Thyroid gland (tissue), 4 donors: ENCODE measurements around the gene SLC17A8. TPM values are rescaled to one million over a fixed set of nuclear protein-coding genes. Genes with fewer than 3 reads are reported as not detected.

Source experiments
- DNase-seq, 2 donors: peaks; one replicate each; pipeline ENCODE4 v3.0.0-alpha.2; 2019
- H3K27ac ChIP-seq, 3 donors: fragments of 200-600 bp; sonication (generic); 1 replicate in 2 of 3; 2 replicates in 1 of 3; pipeline ENCODE4 v1.5.1; 2016 to 2019; ENCODE audit warnings: mild to moderate bottlenecking in 1 of 3, moderate library complexity in 1 of 3
- H3K27me3 ChIP-seq: fragments of 200-600 bp; sonication (generic); one replicate; pipeline ENCODE4 v1.5.1; 2019
- H3K36me3 ChIP-seq, 2 donors: fragments of 200-600 bp; sonication (generic); one replicate each; pipeline ENCODE4 v1.5.1; 2016 to 2019
- H3K4me1 ChIP-seq, 2 donors: fragments of 200-600 bp; sonication (generic); one replicate each; pipeline ENCODE4 v1.5.1; 2017 to 2019
- H3K4me3 ChIP-seq, 3 donors: fragments of 200-600 bp; sonication (generic); replicated peaks in 1 of 3; 1 replicate in 2 of 3; 2 replicates in 1 of 3; pipeline ENCODE4 v1.5.1; 2016; ENCODE audit warnings: mild to moderate bottlenecking in 1 of 3
- H3K9me3 ChIP-seq: fragments of 200-600 bp; sonication (generic); one replicate; pipeline ENCODE4 v1.5.1; 2017
- CTCF ChIP-seq, 6 experiments: fragments of 200-600 bp in 3 of 6; fragments of 450-650 bp in 3 of 6; sonication (generic) in 3 of 6; IDR thresholded peaks; one replicate each; pipeline ENCODE4 v1.5.1; 2016 to 2019; ENCODE audit warnings: antibody characterized with exemption in 6 of 6, mild to moderate bottlenecking in 2 of 6, inconsistent platforms in 1 of 6, moderate library complexity in 1 of 6
- POLR2A ChIP-seq, 2 donors: fragments of 450-650 bp; IDR thresholded peaks; one replicate each; pipeline ENCODE4 v1.6.1; 2017; ENCODE audit warnings: antibody characterized with exemption in 2 of 2, mild to moderate bottlenecking in 2 of 2, moderate library complexity in 1 of 2
- WGBS, 2 donors: methylation state at CpG; one replicate each; pipeline ENCODE4 v1.1.5; 2017; 5-methylcytosine and 5-hydroxymethylcytosine counted together
- intact Hi-C: fragments of 100-400 bp; cut with DNase I; formaldehyde crosslinking; loops from one replicate; pipeline ENCODE4 v1.15.1; 2023
- total RNA-seq, 4 donors: library from RNA; depleted of rRNA; stranded (reverse); fragments of >200 nt; gene quantifications; one replicate each; pipeline ENCODE4 v1.2.3, GENCODE V29; 2016

The SLC17A8 gene
- total RNA-seq, 4 donors from 2014 or later: not detected

DNA sequence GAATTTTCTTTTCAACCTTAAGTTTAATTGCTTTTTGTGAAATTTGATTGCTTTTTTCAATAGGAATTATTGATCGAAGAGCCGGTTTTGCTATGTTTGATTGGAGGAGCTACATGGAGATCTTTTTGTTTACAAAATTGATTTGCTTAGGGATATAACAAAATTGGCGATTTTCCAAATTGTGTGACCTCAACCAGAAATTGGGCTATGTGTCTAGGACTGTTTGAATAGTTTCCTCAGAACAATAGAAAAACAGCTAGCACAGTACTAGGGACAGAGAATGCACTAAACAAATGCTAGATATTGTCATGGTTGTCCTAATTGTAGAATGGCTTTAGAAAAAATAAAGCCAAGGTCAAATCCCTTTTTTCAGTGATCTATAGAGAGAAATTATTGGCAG, 2.4 kb downstream of the SLC17A8 start:
- H3K36me3 ChIP-seq: no peaks in the 10 kb centered on the region
- no peaks in the 10 kb centered on the region for H3K27me3 ChIP-seq
- TF ChIP-seq POLR2A (IDR thresholded peaks at IDR 0.05) (no peak), CTCF (IDR thresholded peaks at IDR 0.05) (no peak)
- 68 to 74% methylated on average over 3 of the region's 3 CpGs for WGBS, 2 donors
- intact Hi-C loops: no loop called here
- H3K27ac ChIP-seq: no peak overlapping the region
- DNase-seq: no peak
- no peaks in the 10 kb centered on the region for H3K4me1 ChIP-seq
- no peaks in the 10 kb centered on the region for H3K9me3 ChIP-seq
- H3K4me3 ChIP-seq: no peak overlapping the region

DNA sequence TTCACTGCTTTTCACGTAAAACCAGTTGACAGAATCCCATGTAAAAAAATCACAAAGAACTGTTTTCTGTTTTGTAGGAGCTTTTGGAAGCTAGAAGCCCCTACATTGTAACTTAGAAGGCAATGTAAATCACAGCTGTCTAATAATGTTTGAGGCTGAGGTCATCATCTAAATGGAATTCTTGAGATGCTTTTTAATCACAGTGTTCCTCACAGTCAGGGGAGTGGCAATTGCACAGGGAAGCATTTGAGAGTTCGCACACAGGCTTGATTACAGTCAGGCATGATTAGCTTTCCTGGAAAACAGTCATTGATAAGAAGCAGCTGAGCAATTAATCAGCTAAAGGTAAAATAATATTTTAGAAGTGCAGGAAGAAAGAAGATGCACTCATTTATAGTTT, 2.9 kb downstream of the SLC17A8 start:
- DNase-seq: no peak
- no peak for TF ChIP-seq POLR2A (IDR thresholded peaks at IDR 0.05)
- no peak for TF ChIP-seq CTCF (IDR thresholded peaks at IDR 0.05)
- intact Hi-C loops: no loop called here
- Histone ChIP-seq H3K9me3 (no peaks in the 10 kb centered on the region), H3K4me1 (no peaks in the 10 kb centered on the region), H3K36me3 (no peaks in the 10 kb centered on the region), H3K27me3 (no peaks in the 10 kb centered on the region), H3K27ac (no peak overlapping the region), H3K4me3 (no peak overlapping the region)
- WGBS, 2 donors: 65 to 79% methylated on average over 2 of the region's 2 CpGs

DNA sequence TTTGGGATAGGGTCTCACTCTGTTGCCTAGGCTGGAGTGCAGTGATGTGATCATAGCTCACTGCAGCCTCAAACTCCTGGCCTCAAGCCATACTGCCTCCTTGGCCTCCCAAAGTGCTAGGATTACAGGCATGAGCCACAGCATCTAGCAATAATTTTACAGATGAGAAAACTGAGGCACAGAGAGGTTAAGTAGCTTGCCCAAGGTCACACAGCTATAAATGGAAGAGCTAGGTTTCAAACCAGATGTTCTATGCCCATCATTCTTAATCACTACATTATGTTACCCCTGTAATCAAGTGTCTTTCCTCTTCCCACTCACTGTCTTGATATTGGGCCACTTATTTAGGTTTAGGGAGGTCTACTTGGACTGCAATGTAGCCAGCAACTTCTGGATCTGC, 3.6 kb downstream of the SLC17A8 start:
- Histone ChIP-seq H3K27me3 (no peaks in the 10 kb centered on the region), H3K36me3 (no peaks in the 10 kb centered on the region)

GRCh38 chr12:100364324-100364723, 7.5 kb downstream of the SLC17A8 start:
- Histone ChIP-seq H3K27ac (no peak overlapping the region), H3K36me3 (no peaks in the 10 kb centered on the region), H3K4me3 (no peak overlapping the region), H3K4me1 (no peaks in the 10 kb centered on the region), H3K27me3 (no peaks in the 10 kb centered on the region), H3K9me3 (no peaks in the 10 kb centered on the region)
- intact Hi-C loops: no loop called here
- 74 to 92% methylated on average over 3 to 4 of the region's 4 CpGs for WGBS, 2 donors
- TF ChIP-seq POLR2A (IDR thresholded peaks at IDR 0.05): no peak
- no peak for TF ChIP-seq CTCF (IDR thresholded peaks at IDR 0.05)
- DNase-seq: no peak

More for the DNA sequence above, 3.6 kb downstream of the SLC17A8 start:
- Histone ChIP-seq H3K27ac (no peak overlapping the region), H3K4me3 (no peak overlapping the region), H3K9me3 (no peaks in the 10 kb centered on the region), H3K4me1 (no peaks in the 10 kb centered on the region)
- TF ChIP-seq POLR2A (IDR thresholded peaks at IDR 0.05) (no peak), CTCF (IDR thresholded peaks at IDR 0.05) (no peak)
- DNase-seq: no peak
- intact Hi-C loops: no loop called here

GRCh38 chr12:100365411-100365810, 8.5 kb downstream of the SLC17A8 start:
- TF ChIP-seq POLR2A (IDR thresholded peaks at IDR 0.05) (no peak), CTCF (IDR thresholded peaks at IDR 0.05) (no peak)
- intact Hi-C loops: no loop called here
- H3K9me3 ChIP-seq: no peaks in the 10 kb centered on the region
- no peak overlapping the region for H3K4me3 ChIP-seq
- no peaks in the 10 kb centered on the region for H3K36me3 ChIP-seq
- no peaks in the 10 kb centered on the region for H3K4me1 ChIP-seq
- DNase-seq: no peak
- no peaks in the 10 kb centered on the region for H3K27me3 ChIP-seq
- H3K27ac ChIP-seq: no peak overlapping the region
- 72 to 74% methylated on average over 2 of the region's 2 CpGs for WGBS, 2 donors
